ENCODE measurements around the gene SLC1A2. TPM values are rescaled to one million over a fixed set of nuclear protein-coding genes. Genes with fewer than 3 reads are reported as not detected.

The SLC1A2 gene
- total RNA-seq, 5 donors from 2014 or later (not counting 1 experiment from before 2014, with no cell fraction given): 0.07 to 0.19 (median 0.12) TPM

- 80% methylated on average over 2 of the region's 5 CpGs for WGBS (ENCODE audit: insufficient coverage)
- Histone ChIP-seq H3K9me3 (no peaks in the 10 kb centered on the region), H3K4me3 (ENCODE audit: control insufficient read depth in 1 of 2, extremely low read depth in 1 of 2, low read length in 1 of 2) (no peak overlapping the region), H3K27ac (ENCODE audit: low read length) (no peak overlapping the region), H3K4me1 (ENCODE audit: control insufficient read depth in 1 of 2, extremely low read depth in 1 of 2, insufficient read depth in 2 of 2, low read length in 2 of 2) (no peaks in the 10 kb centered on the region), H3K27me3 (replicated peaks in 1 of 2; ENCODE audit: control insufficient read depth in 2 of 2, extremely low read depth in 1 of 2, insufficient read depth in 2 of 2, low read length in 1 of 2) (no peaks in the 10 kb centered on the region), H3K36me3 (ENCODE audit: control insufficient read depth in 2 of 2, extremely low read depth in 1 of 2, insufficient read depth in 1 of 2, low read length in 1 of 2) (no peaks in the 10 kb centered on the region)
- POLR2A ChIA-PET: no interaction called here
- H3K27me3 Mint-ChIP-seq: peaks cover 0 to 5% of the 10 kb centered on the region in 2 donors
- peaks cover 10 to 23% (median 11%) of the 10 kb centered on the region in 3 donors for H3K4me1 Mint-ChIP-seq
- CTCF ChIA-PET: no interaction called here
- ATAC-seq (replicated peaks in 1 of 4): no peak
- no peaks in the 10 kb centered on the region for H3K9me3 Mint-ChIP-seq
- no peak overlapping the region for H3K4me3 Mint-ChIP-seq
- DNase-seq: peak in 1 of 35 experiments; percentile 20
- no peak overlapping the region for H3K27ac Mint-ChIP-seq
- H3K36me3 Mint-ChIP-seq: no peaks in the 10 kb centered on the region
Observed at GRCh38 chr11:35292279-35292678, 127.1 kb downstream of the SLC1A2 start.

GRCh38 chr11:35290876-35291275 lies 128.5 kb downstream of the SLC1A2 start:
- ChIA-PET CTCF (no interaction called here), POLR2A (interaction anchor here in 1 of 2 donors (1.3 kb wide), 1 partner anchor 9 kb away, joined by 5 read pairs; no protein-coding TSS in a partner anchor)
- Mint-ChIP-seq H3K9me3 (no peaks in the 10 kb centered on the region), H3K4me3 (no peak overlapping the region), H3K27me3 (peaks cover 0 to 1% of the 10 kb centered on the region in 2 donors), H3K27ac (no peak overlapping the region), H3K36me3 (no peaks in the 10 kb centered on the region), H3K4me1 (peaks cover 10 to 22% (median 11%) of the 10 kb centered on the region in 3 donors)
- DNase-seq (no peak), ATAC-seq (replicated peaks in 1 of 4) (no peak)
- Histone ChIP-seq H3K27ac (ENCODE audit: low read length) (no peak overlapping the region), H3K4me3 (ENCODE audit: control insufficient read depth in 1 of 2, extremely low read depth in 1 of 2, low read length in 1 of 2) (no peak overlapping the region), H3K4me1 (ENCODE audit: control insufficient read depth in 1 of 2, extremely low read depth in 1 of 2, insufficient read depth in 2 of 2, low read length in 2 of 2) (no peaks in the 10 kb centered on the region), H3K36me3 (ENCODE audit: control insufficient read depth in 2 of 2, extremely low read depth in 1 of 2, insufficient read depth in 1 of 2, low read length in 1 of 2) (no peaks in the 10 kb centered on the region), H3K27me3 (replicated peaks in 1 of 2; ENCODE audit: control insufficient read depth in 2 of 2, extremely low read depth in 1 of 2, insufficient read depth in 2 of 2, low read length in 1 of 2) (no peaks in the 10 kb centered on the region), H3K9me3 (no peaks in the 10 kb centered on the region)
- WGBS (ENCODE audit: insufficient coverage): no CpG with 5 or more reads among the region's 3 CpGs

GRCh38 chr11:35289821-35290220 lies 129.5 kb downstream of the SLC1A2 start:
- Mint-ChIP-seq H3K4me3 (no peak overlapping the region), H3K27me3 (peaks cover 0 to 1% of the 10 kb centered on the region in 2 donors), H3K4me1 (peaks cover 10 to 22% (median 11%) of the 10 kb centered on the region in 3 donors), H3K27ac (no peak overlapping the region), H3K9me3 (no peaks in the 10 kb centered on the region), H3K36me3 (no peaks in the 10 kb centered on the region)
- ATAC-seq (replicated peaks in 1 of 4) (no peak), DNase-seq (no peak)
- Histone ChIP-seq H3K36me3 (ENCODE audit: control insufficient read depth in 2 of 2, extremely low read depth in 1 of 2, insufficient read depth in 1 of 2, low read length in 1 of 2) (no peaks in the 10 kb centered on the region), H3K27me3 (replicated peaks in 1 of 2; ENCODE audit: control insufficient read depth in 2 of 2, extremely low read depth in 1 of 2, insufficient read depth in 2 of 2, low read length in 1 of 2) (no peaks in the 10 kb centered on the region), H3K4me3 (ENCODE audit: control insufficient read depth in 1 of 2, extremely low read depth in 1 of 2, low read length in 1 of 2) (no peak overlapping the region), H3K4me1 (ENCODE audit: control insufficient read depth in 1 of 2, extremely low read depth in 1 of 2, insufficient read depth in 2 of 2, low read length in 2 of 2) (no peaks in the 10 kb centered on the region), H3K27ac (ENCODE audit: low read length) (no peak overlapping the region), H3K9me3 (no peaks in the 10 kb centered on the region)
- CTCF ChIA-PET: no interaction called here
- POLR2A ChIA-PET: interaction anchor here (0.7 to 1.3 kb wide), 3 partner anchors 10 to 164 kb away, joined by 3 to 5 read pairs (median 3); no protein-coding TSS in a partner anchor
- no CpG with 5 or more reads among the region's 2 CpGs for WGBS (ENCODE audit: insufficient coverage)

- Histone ChIP-seq H3K9me3 (no peaks in the 10 kb centered on the region), H3K27me3 (replicated peaks in 1 of 2; ENCODE audit: control insufficient read depth in 2 of 2, extremely low read depth in 1 of 2, insufficient read depth in 2 of 2, low read length in 1 of 2) (no peaks in the 10 kb centered on the region), H3K4me1 (ENCODE audit: control insufficient read depth in 1 of 2, extremely low read depth in 1 of 2, insufficient read depth in 2 of 2, low read length in 2 of 2) (no peaks in the 10 kb centered on the region), H3K27ac (ENCODE audit: low read length) (no peak overlapping the region), H3K36me3 (ENCODE audit: control insufficient read depth in 2 of 2, extremely low read depth in 1 of 2, insufficient read depth in 1 of 2, low read length in 1 of 2) (no peaks in the 10 kb centered on the region), H3K4me3 (ENCODE audit: control insufficient read depth in 1 of 2, extremely low read depth in 1 of 2, low read length in 1 of 2) (no peak overlapping the region)
- Mint-ChIP-seq H3K27ac (no peak overlapping the region), H3K27me3 (no peaks in the 10 kb centered on the region), H3K4me1 (peaks cover 10 to 22% (median 11%) of the 10 kb centered on the region in 3 donors), H3K9me3 (no peaks in the 10 kb centered on the region), H3K4me3 (no peak overlapping the region), H3K36me3 (no peaks in the 10 kb centered on the region)
- ATAC-seq (replicated peaks in 1 of 4): no peak
- ChIA-PET POLR2A (interaction anchor here in 1 of 2 donors (0.6 to 0.8 kb wide), 2 partner anchors 26 to 45 kb away, joined by 3 to 4 read pairs; no protein-coding TSS in a partner anchor), CTCF (no interaction called here)
- no CpG with 5 or more reads among the region's 5 CpGs for WGBS (ENCODE audit: insufficient coverage)
- DNase-seq: no peak
Observed at GRCh38 chr11:35288817-35289541, 130.4 kb downstream of the SLC1A2 start.

- CTCF ChIA-PET: no interaction called here
Observed at GRCh38 chr11:35288309-35288708, 131.0 kb downstream of the SLC1A2 start.

GRCh38 chr11:35287344-35287890 lies 131.9 kb downstream of the SLC1A2 start:
- CTCF ChIA-PET: interaction anchor here in 1 of 2 donors (0.8 to 1.1 kb wide), 2 partner anchors 104 to 315 kb away, joined by 3 to 4 read pairs; no protein-coding TSS in a partner anchor

More at GRCh38 chr11:35288309-35288708, 131.0 kb downstream of the SLC1A2 start:
- Histone ChIP-seq H3K27ac (ENCODE audit: low read length) (no peak overlapping the region), H3K9me3 (no peaks in the 10 kb centered on the region), H3K4me3 (ENCODE audit: control insufficient read depth in 1 of 2, extremely low read depth in 1 of 2, low read length in 1 of 2) (no peak overlapping the region), H3K36me3 (ENCODE audit: control insufficient read depth in 2 of 2, extremely low read depth in 1 of 2, insufficient read depth in 1 of 2, low read length in 1 of 2) (no peaks in the 10 kb centered on the region), H3K27me3 (replicated peaks in 1 of 2; ENCODE audit: control insufficient read depth in 2 of 2, extremely low read depth in 1 of 2, insufficient read depth in 2 of 2, low read length in 1 of 2) (no peaks in the 10 kb centered on the region), H3K4me1 (ENCODE audit: control insufficient read depth in 1 of 2, extremely low read depth in 1 of 2, insufficient read depth in 2 of 2, low read length in 2 of 2) (no peaks in the 10 kb centered on the region)
- DNase-seq: no peak
- H3K4me1 Mint-ChIP-seq: peaks cover 10 to 19% (median 11%) of the 10 kb centered on the region in 3 donors
- no CpG with 5 or more reads among the region's 3 CpGs for WGBS (ENCODE audit: insufficient coverage)
- no peaks in the 10 kb centered on the region for H3K9me3 Mint-ChIP-seq
- H3K4me3 Mint-ChIP-seq: no peak overlapping the region
- no peaks in the 10 kb centered on the region for H3K27me3 Mint-ChIP-seq
- no peak overlapping the region for H3K27ac Mint-ChIP-seq
- no peaks in the 10 kb centered on the region for H3K36me3 Mint-ChIP-seq
- POLR2A ChIA-PET: interaction anchor here in 1 of 2 donors (0.6 kb wide), 1 partner anchor 45 kb away, joined by 4 read pairs; no protein-coding TSS in a partner anchor
- no peak for ATAC-seq (replicated peaks in 1 of 4)

More at GRCh38 chr11:35287344-35287890, 131.9 kb downstream of the SLC1A2 start:
- no peaks in the 10 kb centered on the region for H3K9me3 ChIP-seq
- H3K27me3 ChIP-seq (replicated peaks in 1 of 2; ENCODE audit: control insufficient read depth in 2 of 2, extremely low read depth in 1 of 2, insufficient read depth in 2 of 2, low read length in 1 of 2): no peaks in the 10 kb centered on the region
- H3K36me3 ChIP-seq (ENCODE audit: control insufficient read depth in 2 of 2, extremely low read depth in 1 of 2, insufficient read depth in 1 of 2, low read length in 1 of 2): no peaks in the 10 kb centered on the region
- POLR2A ChIA-PET: interaction anchor here in 1 of 2 donors (0.5 to 0.7 kb wide), 3 partner anchors 33 to 324 kb away, joined by 3 to 4 read pairs (median 4); no protein-coding TSS in a partner anchor
- WGBS (ENCODE audit: insufficient coverage): 100% methylated on average over 2 of the region's 5 CpGs
- no peak overlapping the region for H3K4me3 ChIP-seq (ENCODE audit: control insufficient read depth in 1 of 2, extremely low read depth in 1 of 2, low read length in 1 of 2)
- no peaks in the 10 kb centered on the region for H3K4me1 ChIP-seq (ENCODE audit: control insufficient read depth in 1 of 2, extremely low read depth in 1 of 2, insufficient read depth in 2 of 2, low read length in 2 of 2)
- ATAC-seq (replicated peaks in 1 of 4): no peak
- no peaks in the 10 kb centered on the region for H3K27me3 Mint-ChIP-seq
- H3K27ac Mint-ChIP-seq: no peak overlapping the region
- H3K36me3 Mint-ChIP-seq: no peaks in the 10 kb centered on the region
- H3K4me3 Mint-ChIP-seq: no peak overlapping the region
- H3K4me1 Mint-ChIP-seq: peaks cover 7 to 15% (median 8%) of the 10 kb centered on the region in 3 donors
- H3K27ac ChIP-seq (ENCODE audit: low read length): no peak overlapping the region
- H3K9me3 Mint-ChIP-seq: no peaks in the 10 kb centered on the region
- DNase-seq: no peak

Data from T-cell (primary cell).